SK-N-SH (cell line): ENCODE measurements around the gene JOSD1. TPM values are rescaled to one million over a fixed set of nuclear protein-coding genes. Genes with fewer than 3 reads are reported as not detected.

Experiments used
- CTCF ChIA-PET: fragments of 300-600, 350-600 bp; formaldehyde crosslinking; extraction: SDS; loops from one replicate; lab custom pipeline; 2021; lab: Yijun Ruan, JAX
- POLR2A ChIA-PET: fragments of 350-600 bp; sonication (Branson Sonifier 250); formaldehyde crosslinking; extraction: SDS; loops from one replicate; lab custom pipeline; 2020; ENCODE audit warnings: antibody characterized with exemption, inconsistent platforms; lab: Yijun Ruan, JAX
- DNase-seq: peaks from one replicate; pipeline ENCODE4 v3.0.0; 2012
- H2AFZ ChIP-seq: fragments of 200-600 bp; sonication (generic); 2 replicates; pipeline ENCODE4 v1.8.1; 2016; ENCODE audit warnings: antibody characterized with exemption, mild to moderate bottlenecking, low read depth
- H3F3A ChIP-seq: fragments of 200-600 bp; sonication (generic); replicated peaks from 2 replicates; pipeline ENCODE3; 2016; ENCODE audit warnings: antibody characterized with exemption, mild to moderate bottlenecking; ENCODE audit not compliant: insufficient read depth
- H3K27ac ChIP-seq, 2 experiments: fragments of 200-500 bp in 1 of 2; fragments of 200-600 bp in 1 of 2; sonication (Bioruptor generic) in 1 of 2; sonication (generic), shearing (Covaris generic) in 1 of 2; 2 replicates each; pipeline versions ENCODE4 v1.5.1 to v1.6.1; 2014 to 2016; ENCODE audit warnings: low read depth in 2 of 2, inconsistent platforms in 1 of 2, low read length in 1 of 2, mild to moderate bottlenecking in 1 of 2, mixed read lengths in 1 of 2
- H3K27me3 ChIP-seq: fragments of 200-600 bp; sonication (generic), shearing (Covaris generic); 2 replicates; pipeline ENCODE4 v1.6.1; 2016; ENCODE audit warnings: mixed run types; ENCODE audit not compliant: insufficient read depth
- H3K36me3 ChIP-seq, 2 experiments: fragments of 200-500 bp in 1 of 2; fragments of 200-600 bp in 1 of 2; sonication (Bioruptor generic) in 1 of 2; sonication (generic) in 1 of 2; replicated peaks in 1 of 2; 2 replicates each; pipeline versions ENCODE3 to v1.5.1; 2014 to 2016; ENCODE audit warnings: low read length in 1 of 2, mild to moderate bottlenecking in 1 of 2; ENCODE audit not compliant: insufficient read depth in 2 of 2, control insufficient read depth in 1 of 2
- H3K4me1 ChIP-seq, 2 experiments: fragments of 200-500 bp in 1 of 2; fragments of 200-600 bp in 1 of 2; sonication (Bioruptor generic) in 1 of 2; sonication (generic), shearing (Covaris generic) in 1 of 2; 2 replicates each; pipeline versions ENCODE4 v1.5.1 to v1.6.1; 2014 to 2016; ENCODE audit warnings: low read depth in 1 of 2, low read length in 1 of 2, mixed run types in 1 of 2; ENCODE audit not compliant: insufficient read depth in 2 of 2, control insufficient read depth in 1 of 2
- H3K4me2 ChIP-seq: fragments of 200-600 bp; sonication (generic), shearing (Covaris generic); 2 replicates; pipeline ENCODE4 v1.6.1; 2017; ENCODE audit warnings: mixed run types
- H3K4me3 ChIP-seq, 2 experiments: fragments of 200-500 bp in 1 of 2; fragments of 200-600 bp in 1 of 2; sonication (Bioruptor generic) in 1 of 2; sonication (generic), shearing (Covaris generic) in 1 of 2; 2 replicates each; pipeline versions ENCODE4 v1.5.1 to v1.8.1; 2014 to 2016; ENCODE audit warnings: low read depth in 2 of 2, inconsistent platforms in 1 of 2, low read length in 1 of 2, mild to moderate bottlenecking in 1 of 2, mixed read lengths in 1 of 2, moderate library complexity in 1 of 2
- H3K79me2 ChIP-seq: fragments of 200-600 bp; sonication (generic); 2 replicates; pipeline ENCODE4 v1.8.1; 2017; ENCODE audit warnings: mild to moderate bottlenecking; ENCODE audit not compliant: insufficient read depth
- H3K9ac ChIP-seq: fragments of 200-600 bp; sonication (generic); 2 replicates; pipeline ENCODE4 v1.6.1; 2017; ENCODE audit warnings: mixed run types
- H3K9me2 ChIP-seq: fragments of 200-600 bp; sonication (generic); 2 replicates; pipeline ENCODE4 v1.6.1; 2017; ENCODE audit warnings: mixed run types
- H3K9me3 ChIP-seq: fragments of 200-600 bp; sonication (generic); 2 replicates; pipeline ENCODE4 v1.6.1; 2017; ENCODE audit warnings: mixed run types, mild to moderate bottlenecking, moderate library complexity
- H4K20me1 ChIP-seq: fragments of 200-600 bp; sonication (generic); 2 replicates; pipeline ENCODE4 v1.6.1; 2017; ENCODE audit warnings: mild to moderate bottlenecking, mixed run types; ENCODE audit not compliant: insufficient read depth
- CTCF ChIP-seq: fragments of 200-600 bp; sonication (generic); IDR thresholded peaks from 2 replicates; pipeline ENCODE4 v1.6.1; 2017; ENCODE audit warnings: antibody characterized with exemption, mild to moderate bottlenecking, moderate library complexity
- EZH2phosphoT487 ChIP-seq: fragments of 200-600 bp; sonication (generic); IDR thresholded peaks from 2 replicates; pipeline ENCODE4 v1.6.1; 2017; ENCODE audit warnings: low read depth, mixed run types, mild to moderate bottlenecking, antibody characterized with exemption, moderate library complexity, borderline replicate concordance
- FOSL2 ChIP-seq: IDR thresholded peaks from 2 replicates; pipeline ENCODE4 v1.4.0; 2012; ENCODE audit warnings: low read depth, mild to moderate bottlenecking, moderate library complexity, borderline replicate concordance
- FOXM1 ChIP-seq: IDR thresholded peaks from 2 replicates; pipeline ENCODE4 v1.4.0; 2012; ENCODE audit warnings: low read depth, mild to moderate bottlenecking
- PBX3 ChIP-seq: IDR thresholded peaks from 2 replicates; pipeline ENCODE4; 2012
- RCOR1 ChIP-seq: fragments of 150-350 bp; IDR thresholded peaks from 2 replicates; pipeline ENCODE4 v1.6.1; 2017; ENCODE audit warnings: antibody characterized with exemption, low read length
- REST ChIP-seq: IDR thresholded peaks from 2 replicates; pipeline ENCODE4 v1.6.1; 2012; ENCODE audit warnings: mild to moderate bottlenecking, low read depth, low read length, moderate library complexity
- RXRA ChIP-seq: IDR thresholded peaks from 2 replicates; pipeline ENCODE4 v1.4.0; 2012; ENCODE audit warnings: low read depth, mild to moderate bottlenecking, borderline replicate concordance
- TAF1 ChIP-seq: IDR thresholded peaks from 2 replicates; pipeline ENCODE4 v1.6.1; 2012; ENCODE audit warnings: low read depth, mild to moderate bottlenecking, low read length, moderate library complexity, borderline replicate concordance
- USF1 ChIP-seq: IDR thresholded peaks from 2 replicates; pipeline ENCODE4 v1.4.0; 2012; ENCODE audit warnings: low read depth, borderline replicate concordance
- YY1 ChIP-seq: IDR thresholded peaks from 2 replicates; pipeline ENCODE4 v1.4.0; 2012; ENCODE audit warnings: low read depth, mild to moderate bottlenecking
- ZBTB33 ChIP-seq: IDR thresholded peaks from 2 replicates; pipeline ENCODE4 v1.4.0; 2012; ENCODE audit warnings: low read depth, borderline replicate concordance
- WGBS: methylation state at CpG from one replicate; pipeline ENCODE4 v1.1.6; 2017; ENCODE audit warnings: low lambda C conversion rate; 5-methylcytosine and 5-hydroxymethylcytosine counted together
- polyA plus RNA-seq, 3 experiments: library from polyadenylated mRNA; depleted of rRNA; stranded (reverse); fragments of >200 nt; gene quantifications; 2 replicates each; pipeline ENCODE4 v1.2.3, GENCODE V29; 2012

The JOSD1 gene
- polyA plus RNA-seq, 1 of the 3 experiments (the other 2 are of a cell fraction), result 17.8 TPM

GRCh38 chr22:38738475-38739070 is 37.8 kb upstream of the JOSD1 start:
- H3K9ac ChIP-seq, result no peak overlapping the region
- no peaks in the 10 kb centered on the region for H4K20me1 ChIP-seq
- no CpG with 5 or more reads among the region's 18 CpGs for WGBS
- H3K9me2 ChIP-seq, result no peaks in the 10 kb centered on the region
- H3K27ac ChIP-seq, result no peak overlapping the region
- no peaks in the 10 kb centered on the region for H3K79me2 ChIP-seq
- H3K4me2 ChIP-seq, result no peak overlapping the region
- ChIA-PET CTCF (interaction anchor here (1.0 to 2.3 kb wide), 2 partner anchors 13 to 31 kb away, joined by 3 to 8 read pairs; no protein-coding TSS in a partner anchor), POLR2A (no interaction called here)
- no peak for DNase-seq
- H3K4me1 ChIP-seq, result no peaks in the 10 kb centered on the region; a peak in 1 of 4 replicates
- peaks cover 0 to 5% of the 10 kb centered on the region in 2 experiments for H3K36me3 ChIP-seq
- H3K9me3 ChIP-seq, result no peaks in the 10 kb centered on the region
- no peak overlapping the region for H2AFZ ChIP-seq
- no peaks in the 10 kb centered on the region for H3K27me3 ChIP-seq
- no peaks in the 10 kb centered on the region for H3F3A ChIP-seq
- no peak for TF ChIP-seq FOXM1
- TF ChIP-seq TAF1, result no peak
- no peak for TF ChIP-seq PBX3
- no peak for TF ChIP-seq RXRA
- TF ChIP-seq ZBTB33, result no peak
- no peak for TF ChIP-seq EZH2phosphoT487
- no peak for TF ChIP-seq REST
- TF ChIP-seq RCOR1, result no peak
- TF ChIP-seq USF1, result no peak
- no peak for TF ChIP-seq FOSL2
- TF ChIP-seq CTCF, result no peak
- TF ChIP-seq YY1, result no peak
- H3K4me3 ChIP-seq, result no peak overlapping the region
